Endodermal cell (in vitro differentiated cells): ENCODE data around the gene IVNS1ABP. TPM values are rescaled to one million over a fixed set of nuclear protein-coding genes. Genes with fewer than 3 reads are reported as not detected.

ENCODE experiments used
- DNase-seq: peaks from one replicate; pipeline ENCODE4 v3.0.0-alpha.2; 2017
- H3K27ac ChIP-seq: 2 replicates; pipeline ENCODE4 v1.5.1; 2013; ENCODE audit warnings: mild to moderate bottlenecking, low read depth, low read length, moderate library complexity
- H3K27me3 ChIP-seq: 2 replicates; pipeline ENCODE4 v1.6.1; 2013; ENCODE audit warnings: mild to moderate bottlenecking, low read length, moderate library complexity; ENCODE audit not compliant: insufficient read depth, control insufficient read depth, poor library complexity, severe bottlenecking
- H3K36me3 ChIP-seq: 2 replicates; pipeline ENCODE4 v1.7.0; 2013; ENCODE audit warnings: mild to moderate bottlenecking, low read length, moderate library complexity; ENCODE audit not compliant: control insufficient read depth, insufficient read depth
- H3K4me1 ChIP-seq: one replicate; pipeline ENCODE4 v1.7.0; 2013; ENCODE audit warnings: low read length; ENCODE audit not compliant: control insufficient read depth, insufficient read depth
- H3K4me3 ChIP-seq: 2 replicates; pipeline ENCODE4 v1.5.1; 2013; ENCODE audit warnings: mild to moderate bottlenecking, low read length, moderate library complexity
- H3K9ac ChIP-seq: 2 replicates; pipeline ENCODE4 v1.6.1; 2013; ENCODE audit warnings: mild to moderate bottlenecking, low read length, moderate library complexity; ENCODE audit not compliant: poor library complexity, severe bottlenecking; ENCODE audit errors: extremely low read depth
- H3K9me3 ChIP-seq: 2 replicates; pipeline ENCODE4 v1.6.1; 2013; ENCODE audit warnings: mild to moderate bottlenecking, low read length, moderate library complexity; ENCODE audit not compliant: control insufficient read depth
- H3K27ac Mint-ChIP-seq: 2 replicates; pipeline ENCODE4 v1.8.0; 2020; ENCODE audit warnings: mixed read lengths
- H3K27me3 Mint-ChIP-seq: 2 replicates; pipeline ENCODE4 v1.8.0; 2021; ENCODE audit warnings: mild to moderate bottlenecking, mixed read lengths; ENCODE audit not compliant: insufficient read depth
- H3K36me3 Mint-ChIP-seq: 2 replicates; pipeline ENCODE4 v1.8.0; 2020; ENCODE audit warnings: low read depth, mixed read lengths
- H3K4me1 Mint-ChIP-seq: 2 replicates; pipeline ENCODE4 v1.8.0; 2020; ENCODE audit warnings: mixed read lengths
- H3K4me3 Mint-ChIP-seq: 2 replicates; pipeline ENCODE4 v1.8.0; 2020; ENCODE audit warnings: mild to moderate bottlenecking, moderate library complexity, mixed read lengths
- H3K9me3 Mint-ChIP-seq: 2 replicates; pipeline ENCODE4 v1.8.0; 2020; ENCODE audit warnings: mild to moderate bottlenecking, mixed read lengths
- CTCF ChIP-seq: fragments of 200-600 bp; sonication (generic); conservative IDR thresholded peaks from 2 replicates; pipeline ENCODE4 v1.5.0; 2021; ENCODE audit warnings: antibody characterized with exemption, mild to moderate bottlenecking
- WGBS, 2 experiments: methylation state at CpG; one replicate each; pipeline versions ENCODE4 v1.1.5 to v1.1.7; 2013; ENCODE audit warnings: missing lambda C conversion rate in 2 of 2, mixed read lengths in 1 of 2; ENCODE audit not compliant: insufficient coverage in 1 of 2, insufficient read length in 1 of 2; 5-methylcytosine and 5-hydroxymethylcytosine counted together
- total RNA-seq, 2 donors: library from RNA; stranded (reverse); fragmentation: NEBNext Ultra II Directional in 1 of 2; extraction: Animal tissue kit (Norgen Biotek cat#: 25700) in 1 of 2; gene quantifications; 2 replicates in 1 of 2; 3 replicates in 1 of 2; pipeline ENCODE4 v1.2.1, GENCODE V29; 2021

IVNS1ABP gene
- total RNA-seq, 2 donors from 2014 or later = 122 to 163 TPM

GRCh38 chr1:185315445-185316071 lies 1.5 kb downstream of the IVNS1ABP start:
- H3K27me3 Mint-ChIP-seq = peaks cover 1% of the 10 kb centered on the region
- H3K9me3 ChIP-seq = peaks cover 7% of the 10 kb centered on the region
- TF ChIP-seq CTCF = no peak
- peaks cover under 1% of the 10 kb centered on the region for H3K9me3 Mint-ChIP-seq
- peak overlapping the region; percentile 98 for H3K27ac Mint-ChIP-seq
- peaks cover 42% of the 10 kb centered on the region for H3K4me1 Mint-ChIP-seq
- H3K27ac ChIP-seq = no peak overlapping the region
- WGBS, 2 experiments = 3% methylated on average over 8 of the region's 8 CpGs
- peaks cover 20% of the 10 kb centered on the region for H3K36me3 ChIP-seq
- H3K36me3 Mint-ChIP-seq = peaks cover 14% of the 10 kb centered on the region
- no peak for DNase-seq
- peaks cover 9% of the 10 kb centered on the region for H3K4me1 ChIP-seq
- H3K9ac ChIP-seq = peak overlapping the region; percentile 89
- peak overlapping the region; percentile 97 for H3K4me3 ChIP-seq
- no peaks in the 10 kb centered on the region for H3K27me3 ChIP-seq
- H3K4me3 Mint-ChIP-seq = peak overlapping the region; percentile 96

GRCh38 chr1:185314411-185314810 lies 2.6 kb downstream of the IVNS1ABP start:
- Mint-ChIP-seq H3K4me1 (peaks cover 42% of the 10 kb centered on the region), H3K36me3 (peaks cover 10% of the 10 kb centered on the region), H3K27me3 (peaks cover 1% of the 10 kb centered on the region), H3K9me3 (no peaks in the 10 kb centered on the region), H3K27ac (peak overlapping the region; percentile 48), H3K4me3 (peak overlapping the region; percentile 96)
- no peaks in the 10 kb centered on the region for H3K9me3 ChIP-seq
- peaks cover 9% of the 10 kb centered on the region for H3K4me1 ChIP-seq
- H3K36me3 ChIP-seq = peaks cover 31% of the 10 kb centered on the region
- H3K27me3 ChIP-seq = no peaks in the 10 kb centered on the region
- no peak for TF ChIP-seq CTCF
- H3K27ac ChIP-seq = no peak overlapping the region
- H3K4me3 ChIP-seq = peak overlapping the region; percentile 97
- peak overlapping the region; percentile 89 for H3K9ac ChIP-seq
- WGBS, 2 experiments = 0 to 4% methylated on average over 1 of the region's 1 CpG
- DNase-seq = no peak

GRCh38 chr1:185312361-185313138 lies 4.5 kb downstream of the IVNS1ABP start:
- WGBS, 2 experiments = 83 to 88% methylated on average over 2 to 4 of the region's 4 CpGs
- Mint-ChIP-seq H3K27me3 (no peaks in the 10 kb centered on the region), H3K4me1 (peaks cover 34% of the 10 kb centered on the region), H3K36me3 (peaks cover 22% of the 10 kb centered on the region), H3K4me3 (peak overlapping the region; percentile 96), H3K27ac (no peak overlapping the region), H3K9me3 (no peaks in the 10 kb centered on the region)
- Histone ChIP-seq H3K4me3 (peak overlapping the region; percentile 97), H3K36me3 (peaks cover 50% of the 10 kb centered on the region), H3K4me1 (peaks cover 9% of the 10 kb centered on the region), H3K9me3 (no peaks in the 10 kb centered on the region), H3K9ac (no peak overlapping the region), H3K27ac (no peak overlapping the region), H3K27me3 (no peaks in the 10 kb centered on the region)
- TF ChIP-seq CTCF = no peak
- no peak for DNase-seq
